ENCODE measurements around the gene HERPUD1.

DNA sequence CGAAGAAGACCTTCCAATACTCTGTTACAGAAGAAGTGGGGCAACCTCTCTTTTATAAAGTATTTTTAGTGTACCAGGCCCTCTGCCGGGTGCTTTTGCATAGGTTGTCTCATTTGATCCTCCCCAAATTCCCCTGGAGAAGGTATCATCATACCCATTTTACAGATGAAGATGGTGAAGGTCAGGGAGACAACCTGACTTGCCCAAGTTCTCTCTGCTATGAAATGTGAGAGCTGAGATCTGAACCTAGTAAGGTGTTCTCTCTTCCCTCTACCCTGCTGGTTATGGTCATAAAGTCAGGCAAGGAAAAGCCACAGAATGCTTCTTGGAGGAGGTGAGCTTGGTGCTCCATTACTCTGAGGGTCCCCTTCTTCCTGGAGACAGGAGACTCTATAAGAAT lies 28.1 kb upstream of the HERPUD1 start:
- TF ChIP-seq CTCF (IDR thresholded peaks at IDR 0.05) = no peak
- TF ChIP-seq TCF7L2 (IDR thresholded peaks at IDR 0.05; ENCODE audit: low read depth, low read length) = no peak
- no peak for TF ChIP-seq POLR2AphosphoS5 (IDR thresholded peaks at IDR 0.05; ENCODE audit: low read depth, low read length)
- no peak for TF ChIP-seq REST (IDR thresholded peaks at IDR 0.05; ENCODE audit: insufficient read depth in 1 of 2, low read depth in 2 of 2, low read length in 1 of 2)
- TF ChIP-seq SIN3A (IDR thresholded peaks at IDR 0.05; ENCODE audit: borderline replicate concordance, insufficient read depth, low read depth, low read length) = no peak
